GM23338 (cell line): Measurements from ENCODE around the gene SAMD8. TPM values are rescaled to one million over a fixed set of nuclear protein-coding genes. Genes with fewer than 3 reads are reported as not detected.

Experiments
- ATAC-seq: fragments of 200-7000 bp; cut with Tn5 transposase; 3 replicates; pipeline ENCODE4 v1.9.1; 2020
- DNase-seq: peaks from one replicate; pipeline ENCODE4 v3.0.0-alpha.2; 2015; ENCODE audit warnings: low spot score
- H2AFZ ChIP-seq: fragments of 200-600 bp; sonication (generic); 2 replicates; pipeline ENCODE4 v1.8.0; 2016; ENCODE audit warnings: antibody characterized with exemption, mild to moderate bottlenecking, moderate library complexity
- H3F3A ChIP-seq: fragments of 200-600 bp; sonication (generic); replicated peaks from 2 replicates; pipeline ENCODE4 v1.8.0; 2017; ENCODE audit warnings: antibody characterized with exemption, mixed run types, low read depth
- H3K27ac ChIP-seq: fragments of 200-600 bp; sonication (generic); 2 replicates; pipeline ENCODE4 v1.6.1; 2016; ENCODE audit warnings: low read depth
- H3K27me3 ChIP-seq: fragments of 200-600 bp; sonication (generic); 2 replicates; pipeline ENCODE4 v1.8.0; 2016; ENCODE audit warnings: mild to moderate bottlenecking, mixed run types, moderate library complexity; ENCODE audit not compliant: insufficient read depth
- H3K36me3 ChIP-seq: fragments of 200-600 bp; sonication (generic); 2 replicates; pipeline ENCODE4 v1.8.0; 2016; ENCODE audit warnings: mild to moderate bottlenecking; ENCODE audit not compliant: insufficient read depth
- H3K4me1 ChIP-seq: fragments of 200-600 bp; sonication (generic); 2 replicates; pipeline ENCODE4 v1.8.0; 2016; ENCODE audit warnings: mild to moderate bottlenecking, moderate library complexity; ENCODE audit not compliant: insufficient read depth
- H3K4me2 ChIP-seq: fragments of 200-600 bp; sonication (generic); 2 replicates; pipeline ENCODE4 v1.7.1; 2017; ENCODE audit warnings: mixed run types
- H3K4me3 ChIP-seq: fragments of 200-600 bp; sonication (generic); 2 replicates; pipeline ENCODE4 v1.6.1; 2016; ENCODE audit warnings: mixed run types
- H3K79me2 ChIP-seq: fragments of 200-600 bp; sonication (generic); replicated peaks from 2 replicates; pipeline ENCODE4 v1.8.0; 2017; ENCODE audit warnings: mild to moderate bottlenecking; ENCODE audit not compliant: insufficient read depth
- H3K9me2 ChIP-seq: fragments of 200-600 bp; sonication (generic); 2 replicates; pipeline ENCODE4 v1.8.0; 2017; ENCODE audit not compliant: insufficient read depth
- H4K20me1 ChIP-seq: fragments of 200-600 bp; sonication (generic); replicated peaks from 2 replicates; pipeline ENCODE4 v1.8.0; 2017; ENCODE audit warnings: mild to moderate bottlenecking; ENCODE audit not compliant: insufficient read depth
- H3K27ac Mint-ChIP-seq: 2 replicates; pipeline ENCODE4 v1.8.0; 2020; ENCODE audit warnings: inconsistent platforms, mild to moderate bottlenecking, moderate library complexity, mixed read lengths
- H3K27me3 Mint-ChIP-seq: 3 replicates; pipeline ENCODE4 v1.8.0; 2022; ENCODE audit warnings: low read depth, mild to moderate bottlenecking, moderate library complexity, mixed read lengths, inconsistent platforms; ENCODE audit not compliant: insufficient read depth, poor library complexity
- H3K36me3 Mint-ChIP-seq: 3 replicates; pipeline ENCODE4 v1.8.0; 2021; ENCODE audit warnings: low read depth, mild to moderate bottlenecking, inconsistent platforms, moderate library complexity, mixed read lengths
- H3K4me1 Mint-ChIP-seq: 3 replicates; pipeline ENCODE4 v1.8.0; 2020; ENCODE audit warnings: mild to moderate bottlenecking, inconsistent platforms, mixed read lengths
- H3K4me3 Mint-ChIP-seq: 3 replicates; pipeline ENCODE4 v1.8.0; 2021; ENCODE audit warnings: moderate library complexity, mild to moderate bottlenecking, inconsistent platforms, mixed read lengths
- H3K9me3 Mint-ChIP-seq: 3 replicates; pipeline ENCODE4 v1.8.0; 2020; ENCODE audit warnings: moderate library complexity, mild to moderate bottlenecking, inconsistent platforms, mixed read lengths
- CREB1 ChIP-seq: fragments of 250-450 bp; sonication (Bioruptor Pico); IDR thresholded peaks from 2 replicates; pipeline ENCODE4 v1.5.0; 2020; ENCODE audit warnings: low read depth, mild to moderate bottlenecking, moderate library complexity
- CTCF ChIP-seq, 2 experiments: fragments of 200-600 bp in 1 of 2; sonication (generic) in 1 of 2; conservative IDR thresholded peaks; 2 replicates each; pipeline versions ENCODE4 v1.5.1 to v1.6.1; 2016 to 2017; ENCODE audit warnings: antibody characterized with exemption in 2 of 2, low read depth in 2 of 2, mild to moderate bottlenecking in 2 of 2, moderate library complexity in 1 of 2
- ETS1 ChIP-seq: IDR thresholded peaks from 2 replicates; pipeline ENCODE4 v1.6.1; 2016; ENCODE audit warnings: antibody characterized with exemption
- EZH2 ChIP-seq: fragments of 200-600 bp; sonication (generic); IDR thresholded peaks from one replicate; pipeline ENCODE4 v1.8.0; 2017; ENCODE audit warnings: antibody characterized with exemption, mild to moderate bottlenecking, low read depth; ENCODE audit not compliant: unreplicated experiment
- EZH2phosphoT487 ChIP-seq: fragments of 200-600 bp; sonication (generic); IDR thresholded peaks from one replicate; pipeline ENCODE4 v1.8.1; 2018; ENCODE audit warnings: antibody characterized with exemption; ENCODE audit not compliant: unreplicated experiment
- JUNB ChIP-seq: IDR thresholded peaks from one replicate; pipeline ENCODE4 v1.6.1; 2016; ENCODE audit warnings: antibody characterized with exemption; ENCODE audit not compliant: unreplicated experiment
- NANOG ChIP-seq: IDR thresholded peaks from 2 replicates; pipeline ENCODE4 v1.6.1; 2016; ENCODE audit warnings: antibody characterized with exemption, borderline replicate concordance
- POLR2AphosphoS5 ChIP-seq: IDR thresholded peaks from 2 replicates; pipeline ENCODE4 v1.6.1; 2016; ENCODE audit warnings: antibody characterized with exemption, low read depth
- REST ChIP-seq: IDR thresholded peaks from one replicate; pipeline ENCODE4 v1.6.1; 2018; ENCODE audit warnings: antibody characterized with exemption; ENCODE audit not compliant: unreplicated experiment
- STAT1 ChIP-seq: IDR thresholded peaks from one replicate; pipeline ENCODE4 v1.6.1; 2016; ENCODE audit warnings: antibody characterized with exemption; ENCODE audit not compliant: unreplicated experiment
- ZNF114 ChIP-seq: fragments of 250-450 bp; sonication (Bioruptor Pico); IDR thresholded peaks from 2 replicates; pipeline ENCODE4 v1.5.0; 2020; ENCODE audit warnings: mild to moderate bottlenecking, moderate library complexity
- ZNF331 ChIP-seq: fragments of 250-450 bp; sonication (Bioruptor Pico); IDR thresholded peaks from 2 replicates; pipeline ENCODE4 v1.5.0; 2020; ENCODE audit warnings: low read depth, mild to moderate bottlenecking, moderate library complexity
- ZNF462 ChIP-seq: fragments of 250-450 bp; sonication (Bioruptor Pico); IDR thresholded peaks from 2 replicates; pipeline ENCODE4 v1.5.0; 2020; ENCODE audit warnings: mild to moderate bottlenecking, moderate library complexity
- polyA plus RNA-seq: library from polyadenylated mRNA; unstranded; fragments of >200 nt; fragmentation: Nextera tagmentation; extraction: Ambion mirVana; gene quantifications from 2 replicates; pipeline ENCODE4 v1.2.1, GENCODE V29; 2016
- total RNA-seq: library from RNA; depleted of rRNA; stranded (reverse); fragments of >200 nt; shearing (Covaris generic); gene quantifications from 2 replicates; pipeline ENCODE4 v1.2.3, GENCODE V29; 2014

The SAMD8 gene
- total and polyA plus RNA-seq, 2 experiments from 2014 or later = 7.8 to 28.4 TPM

- Histone ChIP-seq H3K27me3 (no peaks in the 10 kb centered on the region), H3K4me2 (peak overlapping the region; percentile 3; the same call in 1 of the 2 replicates), H3K27ac (peak overlapping the region; percentile 15), H4K20me1 (no peaks in the 10 kb centered on the region), H3K9me2 (no peaks in the 10 kb centered on the region), H3K36me3 (no peaks in the 10 kb centered on the region), H3K4me3 (no peak overlapping the region), H3K4me1 (peaks cover 14% of the 10 kb centered on the region), H2AFZ (peak overlapping the region; percentile 2; the same call in 1 of the 2 replicates), H3K79me2 (no peaks in the 10 kb centered on the region), H3F3A (peaks cover 12% of the 10 kb centered on the region)
- peaks cover 8% of the 10 kb centered on the region for H3K27me3 Mint-ChIP-seq
- DNase-seq (no peak), ATAC-seq (no peak)
- peak overlapping the region; percentile 96 for H3K27ac Mint-ChIP-seq
- no peaks in the 10 kb centered on the region for H3K36me3 Mint-ChIP-seq
- H3K4me1 Mint-ChIP-seq = peaks cover 38% of the 10 kb centered on the region
- no peak for TF ChIP-seq ETS1
- no peak for TF ChIP-seq ZNF462 (CRISPR knock-in tag)
- TF ChIP-seq ZNF114 (CRISPR knock-in tag) = no peak
- no peak for TF ChIP-seq JUNB
- no peak for TF ChIP-seq ZNF331 (CRISPR knock-in tag)
- TF ChIP-seq EZH2 = no peak
- no peak for TF ChIP-seq POLR2AphosphoS5
- no peak for TF ChIP-seq NANOG
- TF ChIP-seq REST = no peak
- no peak for TF ChIP-seq STAT1
- TF ChIP-seq CTCF (conservative IDR thresholded peaks at IDR 0.05; ENCODE audit: low read depth in 2 of 2) = no peak
- no peak for TF ChIP-seq CREB1 (CRISPR knock-in tag)
- TF ChIP-seq EZH2phosphoT487 = no peak
- H3K9me3 Mint-ChIP-seq = no peaks in the 10 kb centered on the region
- peak overlapping the region; percentile 44 for H3K4me3 Mint-ChIP-seq
Measured at GRCh38 chr10:75105576-75106197, 5.8 kb upstream of the SAMD8 start.
